ENCODE data around the gene SLC9A9. TPM values are rescaled to one million over a fixed set of nuclear protein-coding genes. Genes with fewer than 3 reads are reported as not detected.
"Not testable (repeated sequence)": the region's sequence is repeated elsewhere in the genome, so short reads cannot be mapped to it uniquely, and the experiment has no call there.

SLC9A9 gene
- polyA plus RNA-seq, 12 donors: 9.4 to 16.5 (median 11.6) TPM; not detected in 1

DNA sequence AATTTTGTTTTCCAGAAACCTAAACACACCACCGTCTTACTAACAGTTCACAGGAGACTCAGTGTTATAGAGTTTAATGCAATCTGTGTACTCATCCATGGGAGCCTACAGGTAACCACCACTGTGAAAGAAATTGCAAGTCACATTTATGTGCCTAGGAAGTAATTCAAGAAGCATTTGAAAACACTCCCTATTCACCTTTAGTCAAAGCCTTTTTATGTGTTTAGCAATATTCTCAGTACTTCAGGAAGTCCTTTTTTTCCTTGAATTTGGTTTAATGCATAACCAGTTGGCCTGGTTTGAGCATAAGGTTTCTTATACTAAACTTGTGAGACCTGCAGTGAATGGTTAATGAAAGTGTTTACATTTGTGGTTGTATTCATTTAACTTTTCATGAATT lies 382.6 kb downstream of the SLC9A9 start:
- DNase-seq: no peak

DNA sequence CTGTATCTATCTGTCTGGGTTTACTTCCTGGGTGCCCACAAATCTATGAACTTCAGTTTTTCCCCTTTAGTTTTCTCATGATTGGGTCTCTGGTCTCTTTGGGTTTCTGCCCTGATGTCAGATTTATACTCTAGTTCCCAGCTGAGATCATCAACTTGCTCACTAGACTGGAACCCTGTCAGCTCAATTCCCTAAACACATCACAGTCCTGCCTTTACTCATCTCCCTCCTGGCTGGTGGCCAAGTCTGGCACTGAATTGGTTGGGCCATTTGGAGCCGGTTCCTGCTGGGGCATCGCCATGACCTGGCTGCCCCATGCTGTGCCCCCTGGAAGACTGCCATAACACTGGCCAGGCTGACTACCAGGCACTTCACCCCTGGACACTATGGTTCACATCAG lies 383.4 kb downstream of the SLC9A9 start:
- no peak for DNase-seq

DNA sequence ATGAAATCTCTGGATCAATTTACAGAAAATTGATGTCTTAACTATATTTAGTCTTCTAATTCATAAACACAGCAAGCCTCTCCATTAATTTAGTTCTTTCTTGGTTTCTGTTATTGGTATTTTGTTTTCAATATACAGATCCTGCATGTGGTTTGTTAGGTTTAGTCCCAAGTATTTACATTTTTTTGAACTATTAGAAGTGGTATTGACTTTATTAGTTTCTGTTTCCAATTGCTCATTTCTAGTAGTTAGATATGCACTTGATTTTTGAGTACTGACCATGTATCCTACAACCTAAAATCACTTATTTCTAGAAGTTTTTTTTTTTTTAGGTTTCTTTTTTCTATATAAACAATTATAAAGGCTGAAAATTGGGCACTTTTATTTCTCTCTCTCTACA lies 392.8 kb downstream of the SLC9A9 start:
- no peak for DNase-seq

DNA sequence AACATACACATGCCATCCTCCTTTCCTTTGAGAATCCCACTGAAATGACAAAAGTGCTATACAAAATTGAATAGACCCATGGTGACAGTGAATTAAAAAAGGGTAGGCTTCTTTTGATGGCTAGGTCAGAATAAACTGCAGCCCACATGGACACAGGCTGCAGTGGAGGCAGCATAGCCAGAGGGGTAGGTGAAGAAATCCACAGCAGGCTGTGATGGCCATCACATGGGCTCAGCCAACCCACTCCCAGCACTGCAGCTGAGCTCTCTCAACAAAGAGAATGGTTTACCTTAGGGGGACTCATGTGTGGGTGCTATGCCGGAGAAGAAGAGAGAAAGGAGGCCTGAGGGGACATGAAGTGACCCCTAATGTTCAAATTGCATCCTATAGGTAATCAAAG lies 397.6 kb downstream of the SLC9A9 start:
- DNase-seq: no peak

DNA sequence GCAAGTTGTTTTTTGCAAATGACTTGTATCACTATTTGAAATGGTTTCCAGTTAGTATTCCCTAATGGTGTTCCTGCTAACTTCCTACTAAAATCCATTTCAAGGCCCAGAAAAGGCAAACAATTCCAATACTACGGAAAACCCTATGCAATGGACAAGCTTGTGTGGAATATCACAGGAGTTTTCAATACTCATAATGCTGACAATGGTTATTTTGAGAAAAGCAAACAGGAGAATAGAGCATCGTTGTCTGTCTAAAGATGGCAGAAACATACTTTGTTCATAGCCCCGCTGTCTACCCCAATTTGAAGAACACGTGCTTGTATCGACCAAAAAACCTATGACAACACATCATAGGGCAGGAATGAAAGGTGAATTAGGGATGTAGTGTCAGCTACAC lies 400.8 kb downstream of the SLC9A9 start:
- no peak for DNase-seq

DNA sequence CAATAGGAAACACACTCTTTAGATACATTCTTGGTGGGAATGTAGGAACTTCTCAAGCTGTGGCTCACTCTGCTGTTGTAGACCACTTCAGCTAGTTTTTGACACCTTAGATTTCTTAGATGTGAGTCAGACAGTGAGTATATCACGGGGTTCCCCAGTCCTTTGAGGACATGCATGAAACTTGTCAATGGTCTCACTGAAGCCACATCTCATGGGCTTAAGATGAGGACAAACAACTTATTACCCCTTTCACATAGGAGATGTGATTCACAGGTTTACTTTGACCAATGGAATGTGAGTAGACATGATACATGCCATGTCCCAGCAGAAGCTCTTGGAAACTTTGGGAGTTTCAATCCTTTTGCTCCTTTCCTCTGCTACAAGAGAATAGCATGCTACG lies 403.1 kb downstream of the SLC9A9 start:
- no peak for DNase-seq

DNA sequence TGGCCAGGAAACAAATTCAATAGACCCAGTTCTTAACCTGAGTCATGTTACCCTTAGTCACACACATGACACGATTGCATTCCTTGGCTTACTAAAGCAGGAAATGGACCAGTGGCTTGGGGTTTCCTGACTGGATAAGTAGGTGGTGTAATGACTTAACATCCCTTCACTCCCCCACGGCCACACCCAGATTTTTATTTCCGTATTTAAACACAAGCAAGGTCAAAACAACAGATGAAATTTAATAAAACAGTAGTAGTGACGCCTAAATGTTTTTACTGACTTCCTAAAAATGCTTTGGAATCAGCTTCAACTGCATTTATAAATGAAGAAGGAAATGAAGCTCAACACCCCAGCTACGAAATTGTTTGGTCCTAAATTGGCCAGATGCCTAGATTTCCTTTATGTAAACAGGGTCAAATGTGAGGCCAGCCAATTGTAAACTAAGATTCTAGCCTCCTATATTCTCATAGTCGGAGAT lies 404.4 kb downstream of the SLC9A9 start:
- DNase-seq: peak; percentile 15

DNA sequence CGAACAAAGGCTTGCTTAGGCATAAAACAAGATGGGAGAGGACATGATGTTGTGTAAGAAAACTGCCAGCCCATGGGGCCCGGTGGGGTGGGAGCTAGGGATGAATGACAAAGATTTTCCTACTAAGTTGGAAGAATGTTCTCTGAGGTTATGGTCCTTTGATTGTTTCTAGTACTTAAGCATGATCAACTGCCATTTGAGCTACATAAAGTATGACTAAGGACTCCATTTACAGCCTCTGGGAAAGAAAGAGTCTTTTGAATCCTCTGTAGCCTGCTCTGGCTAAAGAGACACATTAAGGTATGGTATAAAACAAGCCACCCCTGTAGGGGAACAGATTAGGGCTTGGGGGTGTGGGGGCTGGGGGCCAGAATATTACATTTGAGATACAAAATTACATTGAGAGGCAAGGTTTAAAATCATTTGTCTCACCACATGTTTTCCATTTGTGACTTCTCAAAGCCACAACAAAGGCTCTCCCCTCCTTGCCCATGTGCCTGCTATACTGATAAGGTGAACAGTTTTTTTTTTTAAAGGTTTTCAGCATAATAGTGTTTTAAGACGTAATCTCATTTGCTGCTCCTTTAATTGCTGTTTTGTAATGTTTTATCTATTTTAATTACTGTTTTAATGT lies 405.3 kb downstream of the SLC9A9 start:
- no peak for DNase-seq

DNA sequence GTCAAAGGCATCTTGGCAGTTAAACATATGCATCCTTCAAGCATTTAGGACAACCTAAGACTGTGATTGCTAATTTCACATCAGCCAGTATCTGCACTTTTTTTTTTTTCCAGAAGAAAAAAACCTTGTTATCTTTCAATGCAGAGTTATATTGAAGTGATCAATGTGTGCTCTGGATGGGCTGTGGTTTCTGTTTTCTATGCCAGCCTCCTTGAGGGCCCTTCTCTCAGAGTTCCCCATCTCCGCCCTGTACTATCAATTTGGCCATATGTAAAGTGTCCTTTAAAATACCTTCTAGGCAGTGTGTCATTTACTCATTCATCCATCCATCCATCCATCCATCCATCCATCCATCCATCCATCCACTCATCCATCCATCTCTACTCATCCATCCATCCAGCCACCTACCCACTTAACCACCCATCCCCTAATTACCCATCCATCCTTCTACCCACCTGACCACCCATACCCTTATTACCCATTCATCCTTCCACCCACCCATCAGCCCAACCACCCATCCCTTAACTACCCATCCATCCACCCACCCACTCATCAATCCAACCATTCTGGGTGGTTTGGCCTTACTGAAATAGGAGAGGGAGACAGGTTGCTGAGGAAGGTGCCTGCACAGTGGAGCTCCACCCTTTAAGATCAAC lies 406.6 kb downstream of the SLC9A9 start:
- DNase-seq: no peak

DNA sequence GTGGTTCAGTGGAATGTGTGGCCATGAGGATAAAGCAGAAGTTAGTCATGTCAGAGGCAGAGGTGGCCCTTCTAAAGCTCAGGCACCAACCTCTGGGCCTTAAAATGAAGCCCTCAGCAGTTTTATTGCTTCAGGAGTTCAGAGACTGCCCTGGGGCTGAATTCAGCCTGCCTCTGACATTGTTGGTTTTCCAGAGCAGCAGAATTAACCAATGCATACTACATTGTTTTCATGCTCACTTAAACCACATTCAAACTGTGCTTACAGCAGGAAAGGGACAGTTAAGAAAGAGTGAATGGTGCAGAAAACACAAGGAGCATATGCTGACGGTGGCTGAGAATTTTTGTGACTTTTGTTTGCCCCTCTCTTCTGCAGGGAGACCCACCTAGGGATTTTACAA lies 408.5 kb downstream of the SLC9A9 start:
- no peak for DNase-seq

DNA sequence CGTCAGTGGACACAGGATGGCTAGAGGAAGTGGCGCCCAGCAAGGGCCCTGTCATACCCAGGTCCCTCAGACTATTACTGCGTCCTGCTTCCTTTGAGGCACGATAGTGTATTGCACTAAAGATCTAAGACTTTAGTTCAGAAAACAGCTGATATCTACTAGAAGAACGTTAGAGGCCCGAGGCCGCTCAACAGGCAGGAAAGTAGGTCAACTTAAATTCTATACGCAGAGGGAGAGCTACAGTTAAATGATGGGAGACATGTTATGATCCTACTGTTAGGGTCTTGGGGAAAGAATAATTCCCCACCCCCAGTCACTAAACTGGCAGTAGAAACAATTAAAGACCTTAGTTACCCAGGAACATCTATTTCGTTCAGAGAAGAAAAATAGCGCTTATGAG lies 410.9 kb downstream of the SLC9A9 start:
- no peak for DNase-seq

DNA sequence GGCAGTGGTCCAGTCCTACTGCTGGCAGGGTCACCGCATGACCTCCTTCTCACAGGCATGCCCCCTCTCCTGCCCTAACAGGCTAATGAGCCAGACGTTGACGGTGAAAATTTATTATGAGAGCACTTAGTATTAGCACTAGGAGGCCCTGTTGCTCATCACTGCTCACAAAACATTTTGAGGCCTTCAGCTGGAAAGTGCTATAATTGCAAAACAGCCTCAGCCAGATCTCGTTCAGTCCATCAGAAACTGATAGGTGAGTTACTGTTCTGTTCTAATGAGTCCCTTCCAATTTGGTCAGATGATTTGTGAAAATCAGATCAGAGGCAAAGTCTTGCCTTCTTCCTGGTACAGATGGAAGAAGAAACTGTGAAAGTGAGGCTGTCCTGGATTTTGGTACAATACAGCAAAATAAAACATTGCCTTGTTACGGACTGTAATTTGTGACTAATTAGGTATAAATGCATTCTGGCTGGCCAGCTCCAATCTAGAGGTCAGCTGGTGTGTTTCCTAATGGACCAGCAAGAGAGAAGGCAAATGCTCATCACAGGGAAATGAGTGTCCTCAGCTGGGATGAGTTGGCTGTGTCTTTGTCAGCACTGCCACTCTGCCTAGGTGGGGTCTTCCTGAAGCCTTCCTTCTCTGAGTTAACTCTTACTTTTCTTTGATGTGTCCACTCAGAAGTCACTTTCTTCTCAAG lies 411.9 kb downstream of the SLC9A9 start:
- DNase-seq: no peak

DNA sequence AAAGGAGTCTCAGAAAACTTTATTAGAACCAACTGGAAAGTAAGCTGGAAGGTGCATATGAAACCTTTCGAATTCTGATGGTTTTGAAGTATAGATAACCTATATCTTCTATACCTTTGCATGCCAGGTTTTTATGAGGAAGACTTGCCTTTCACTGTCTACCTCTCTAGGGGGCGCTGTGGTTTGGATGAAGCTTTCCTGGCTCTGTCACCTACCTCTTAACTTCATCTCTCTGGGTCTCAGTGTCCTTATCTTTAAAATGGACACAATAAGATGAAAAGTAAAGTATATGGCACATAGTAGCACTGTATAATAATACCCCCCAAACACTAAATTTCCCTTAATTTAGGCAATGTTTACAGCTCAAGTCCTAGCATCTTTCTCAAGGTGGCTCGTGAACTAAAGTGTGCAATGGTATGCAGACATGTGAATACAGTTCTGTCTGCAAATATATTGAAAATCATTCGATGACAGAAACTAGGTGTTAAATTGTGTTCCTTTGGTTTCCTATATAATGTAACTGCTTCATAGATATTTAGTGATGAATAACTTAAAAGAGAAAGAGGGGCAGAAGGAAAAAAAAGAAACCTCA lies 414.4 kb downstream of the SLC9A9 start:
- no peak for DNase-seq

DNA sequence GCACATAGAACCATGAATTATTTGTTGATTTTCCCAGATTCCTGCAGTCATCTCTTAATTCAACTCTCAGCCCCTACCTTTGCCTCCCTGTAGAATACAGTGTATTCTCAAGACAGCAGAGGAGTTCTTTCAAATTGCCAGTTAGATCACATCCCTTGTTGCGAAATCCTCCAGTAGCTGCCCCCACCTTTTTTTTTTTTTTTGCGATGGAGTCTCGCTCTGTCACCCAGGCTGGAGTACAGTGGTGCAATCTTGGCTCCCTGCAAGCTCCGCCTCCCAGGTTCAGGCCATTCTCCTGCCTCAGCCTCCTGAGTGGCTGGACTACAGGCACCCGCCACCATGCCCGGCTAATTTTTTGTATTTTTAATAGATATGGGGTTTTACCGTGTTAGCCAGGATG lies 417.0 kb downstream of the SLC9A9 start:
- not testable (repeated sequence) for DNase-seq

DNA sequence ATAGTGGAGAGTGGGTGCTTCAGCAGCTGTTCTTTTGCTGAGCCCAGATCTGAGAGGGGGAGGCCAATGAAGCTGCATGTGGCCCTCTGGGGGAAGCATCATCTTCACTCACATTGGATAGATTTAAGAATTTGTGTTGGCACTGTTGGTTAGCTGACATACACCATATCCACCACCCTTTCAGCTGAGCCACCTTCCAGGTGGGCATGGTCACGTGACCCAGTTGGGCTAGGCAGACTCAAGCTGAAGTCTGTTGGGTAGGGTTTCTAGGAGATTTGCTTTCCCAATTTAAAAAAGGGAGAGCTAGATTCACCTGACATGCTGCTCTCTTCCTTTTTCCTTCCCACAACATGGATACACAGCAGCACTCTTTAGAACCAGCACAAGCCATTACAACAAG lies 417.7 kb downstream of the SLC9A9 start:
- DNase-seq: no peak

DNA sequence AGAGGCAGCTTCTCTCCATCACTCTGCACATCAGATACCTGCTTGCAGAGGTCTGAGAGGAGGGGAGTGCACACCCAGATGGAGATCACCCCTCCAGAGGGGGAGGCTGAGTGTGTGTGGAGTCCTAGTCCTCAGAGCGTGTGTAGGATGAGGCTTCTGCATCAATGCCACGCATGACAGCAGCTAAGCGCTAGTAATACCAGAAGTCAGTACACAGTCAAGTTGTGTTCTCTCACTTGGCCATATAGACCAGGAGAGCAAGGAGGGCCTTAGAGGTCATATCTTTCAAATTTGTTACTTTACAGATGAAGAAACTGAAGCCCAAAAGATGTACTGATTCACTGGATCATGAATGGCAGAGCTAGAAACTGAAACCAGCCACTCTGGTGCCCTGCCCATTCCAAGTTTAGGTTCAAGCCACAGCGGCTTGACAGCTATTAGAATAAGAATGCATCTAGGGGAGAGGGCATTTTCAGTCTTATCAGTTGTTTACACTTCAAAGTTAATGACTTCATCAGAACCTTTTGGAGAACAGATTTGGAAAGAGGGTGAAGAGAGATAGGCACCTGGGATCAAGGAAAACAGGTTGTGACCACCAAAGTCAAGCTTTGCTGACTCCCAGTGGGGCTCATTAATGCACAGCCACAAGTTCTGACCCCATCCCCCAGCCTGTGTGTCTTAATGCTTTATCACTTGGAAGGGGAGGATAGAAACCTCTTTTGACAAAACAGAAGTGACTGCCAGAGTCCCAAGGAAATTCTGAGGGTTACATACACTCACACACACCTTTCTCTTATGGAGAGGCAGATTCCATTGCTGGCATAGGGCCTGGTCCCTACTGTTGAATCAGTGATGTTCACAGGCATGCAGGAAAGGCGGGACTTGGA lies 418.4 kb downstream of the SLC9A9 start:
- DNase-seq: no peak

DNA sequence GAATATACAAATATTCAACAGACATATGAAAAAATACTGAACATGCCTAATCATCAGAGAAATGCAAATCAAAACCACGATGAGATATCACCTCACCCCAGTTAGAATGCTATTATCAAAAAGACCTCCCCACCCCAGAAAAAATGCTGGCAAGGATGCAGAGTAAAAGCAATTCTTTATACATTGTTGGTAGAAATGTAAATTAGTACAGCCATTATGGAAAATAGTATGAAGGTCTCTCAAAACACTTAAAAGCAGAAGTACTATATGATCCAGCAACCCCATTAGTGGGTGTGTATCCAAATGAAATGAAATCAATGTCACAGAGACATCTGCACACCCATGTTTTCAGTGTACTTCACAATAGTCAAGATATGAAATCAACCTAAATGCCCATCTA lies 420.0 kb downstream of the SLC9A9 start:
- DNase-seq: no peak

DNA sequence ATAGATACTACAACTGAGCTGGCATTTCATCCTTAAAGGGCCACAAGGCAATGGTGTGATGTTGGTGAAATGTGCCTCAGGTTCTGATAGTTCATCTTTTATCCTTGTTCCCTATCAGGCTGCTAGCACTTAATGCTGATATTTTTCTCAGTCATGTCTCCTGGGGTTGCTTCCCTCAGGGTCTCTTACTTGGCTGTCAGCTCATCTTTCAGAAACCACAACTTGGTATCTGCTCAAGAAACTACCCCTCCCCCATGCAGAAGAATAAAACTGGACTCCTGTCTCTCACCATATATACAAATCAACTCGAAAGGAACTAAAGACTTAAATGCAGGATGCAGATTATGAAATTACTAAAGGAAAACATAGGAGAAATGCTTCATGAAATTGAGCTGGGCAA lies 420.6 kb downstream of the SLC9A9 start:
- no peak for DNase-seq

DNA sequence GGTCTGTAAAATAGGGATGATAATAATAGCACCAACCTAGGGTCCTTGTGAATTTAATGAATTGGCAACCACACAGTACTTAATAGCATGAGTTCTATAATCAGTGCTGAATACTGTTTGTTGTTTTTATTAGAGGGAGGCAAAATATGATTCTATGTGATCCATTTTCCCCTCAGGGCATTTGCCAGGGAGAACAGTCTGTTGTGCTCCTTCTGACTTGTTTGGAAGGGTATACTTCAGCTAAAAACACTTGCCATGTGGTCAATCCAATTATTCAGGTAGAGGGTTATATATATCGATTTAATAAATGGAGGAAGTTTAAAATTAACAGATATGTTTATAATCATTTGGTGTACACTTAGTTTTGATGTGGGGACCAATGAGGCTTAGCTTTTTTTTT lies 423.4 kb downstream of the SLC9A9 start:
- no peak for DNase-seq

DNA sequence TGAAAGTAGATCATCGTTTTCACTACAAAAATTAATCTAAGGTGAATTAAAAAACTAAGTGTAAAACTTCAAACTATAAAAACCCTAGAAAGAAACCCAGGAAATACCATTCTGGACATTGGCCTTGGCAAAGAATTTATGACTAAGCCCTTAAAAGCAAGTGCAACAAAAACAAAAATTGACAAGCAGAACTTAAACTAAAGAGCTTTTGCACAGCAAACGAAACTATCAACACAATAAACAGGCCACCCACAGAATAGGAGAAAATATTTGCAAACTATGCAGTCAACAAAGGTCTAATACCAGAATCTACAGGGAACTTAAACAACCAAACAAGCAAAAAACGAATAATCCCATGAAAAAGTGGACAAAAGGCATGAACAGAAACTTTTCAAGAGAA lies 426.7 kb downstream of the SLC9A9 start:
- DNase-seq: no peak

DNA sequence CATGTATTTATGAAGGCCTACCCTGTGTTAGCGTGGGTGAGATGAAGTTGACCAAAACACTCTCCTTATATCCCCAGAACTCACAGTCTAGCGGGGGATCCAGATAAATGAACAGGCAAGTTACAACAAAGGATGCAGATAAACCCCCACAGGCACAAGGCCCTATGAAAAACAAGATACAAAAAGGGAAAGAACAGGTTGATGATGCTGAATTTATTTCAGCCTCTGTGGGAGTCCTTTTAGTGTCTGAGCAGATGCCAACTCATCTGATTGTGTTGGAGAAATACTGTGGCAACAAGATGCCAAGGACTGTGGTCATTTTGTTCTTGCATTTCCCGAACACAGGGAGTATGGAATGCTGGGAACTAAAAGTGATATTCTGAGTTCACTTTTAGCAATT lies 428.7 kb downstream of the SLC9A9 start:
- DNase-seq: no peak

DNA sequence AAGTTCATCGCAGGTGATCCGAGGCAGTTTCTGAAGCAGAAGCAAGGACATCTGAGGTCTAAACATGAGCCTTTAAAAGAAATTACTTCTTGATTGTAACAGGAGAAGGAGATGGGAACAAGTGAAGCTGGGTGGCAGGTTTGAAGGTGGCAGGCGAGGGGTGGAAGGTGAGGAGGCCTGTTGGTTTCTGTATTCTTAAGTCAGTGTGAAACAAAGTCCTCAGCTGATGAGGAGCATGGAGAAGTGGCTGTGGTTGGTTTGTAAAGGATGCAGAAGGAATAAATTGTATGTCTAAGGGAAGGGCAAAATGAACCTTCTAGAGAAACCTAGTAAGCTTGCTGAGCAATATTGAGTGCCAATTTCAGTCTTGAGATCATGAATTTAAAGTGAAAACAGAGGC lies 429.9 kb downstream of the SLC9A9 start:
- no peak for DNase-seq

Measured in muscle of arm (tissue), 12 donors.